IMR-90 (cell line): ENCODE results near the gene WDR46. TPM values are rescaled to one million over a fixed set of nuclear protein-coding genes. Genes with fewer than 3 reads are reported as not detected.

ENCODE experiments used
- ATAC-seq: fragments of 200-7000 bp; cut with Tn5 transposase; 2 replicates; pipeline ENCODE4 v1.9.1; 2020; ENCODE audit warnings: low read depth, mild to moderate bottlenecking, moderate library complexity
- BruUV-seq: library from RNA; stranded (reverse); fragments of 400-500 nt; replicated peaks from 2 replicates; lab custom pipeline; 2021; lab: Mats Ljungman, UMichigan
- CTCF ChIA-PET: fragments of 300-600 bp; formaldehyde crosslinking; extraction: SDS; loops from one replicate; lab custom pipeline; 2021; ENCODE audit warnings: antibody characterized with exemption; lab: Yijun Ruan, JAX
- POLR2A ChIA-PET: fragments of 300-600 bp; sonication (Branson Sonifier 250); formaldehyde crosslinking; loops from one replicate; lab custom pipeline; 2022; ENCODE audit warnings: antibody characterized with exemption; ENCODE audit not compliant: unreplicated experiment; lab: Charles Lee
- DNase-seq: peaks from one replicate; pipeline ENCODE4 v3.0.0; 2013
- H2AFZ ChIP-seq: replicated peaks from 2 replicates; pipeline ENCODE3; 2013; ENCODE audit warnings: low read length, mild to moderate bottlenecking; ENCODE audit not compliant: poor library complexity
- H2AK5ac ChIP-seq: 2 replicates; pipeline ENCODE4 v1.6.1; 2013; ENCODE audit warnings: low read depth, low read length, inconsistent platforms
- H2AK9ac ChIP-seq: replicated peaks from 2 replicates; pipeline ENCODE3; 2013; ENCODE audit warnings: mild to moderate bottlenecking, low read depth, low read length, moderate library complexity; ENCODE audit not compliant: poor library complexity
- H2BK120ac ChIP-seq: 2 replicates; pipeline ENCODE4 v1.6.1; 2013; ENCODE audit warnings: low read depth, low read length, inconsistent platforms
- H2BK15ac ChIP-seq: 3 replicates; pipeline ENCODE4 v1.6.1; 2013; ENCODE audit warnings: low read depth, low read length, inconsistent platforms
- H2BK20ac ChIP-seq: 2 replicates; pipeline ENCODE4 v1.6.1; 2013; ENCODE audit warnings: low read depth, mild to moderate bottlenecking, inconsistent platforms, low read length, moderate library complexity
- H2BK5ac ChIP-seq: 2 replicates; pipeline ENCODE4 v1.6.1; 2013; ENCODE audit warnings: mild to moderate bottlenecking, low read depth, low read length, inconsistent platforms; ENCODE audit not compliant: poor library complexity, severe bottlenecking
- H3K14ac ChIP-seq: replicated peaks from 2 replicates; pipeline ENCODE4 v1.6.1; 2013; ENCODE audit warnings: low read depth, low read length, inconsistent platforms
- H3K18ac ChIP-seq: 2 replicates; pipeline ENCODE4 v1.6.1; 2013; ENCODE audit warnings: low read depth, low read length, control low read depth
- H3K23ac ChIP-seq: 2 replicates; pipeline ENCODE4 v1.6.1; 2013; ENCODE audit warnings: low read depth, low read length, inconsistent platforms
- H3K27ac ChIP-seq: 2 replicates; pipeline ENCODE4 v1.5.1; 2013; ENCODE audit warnings: mild to moderate bottlenecking, control low read depth, low read length; ENCODE audit not compliant: insufficient read depth
- H3K27me3 ChIP-seq: 2 replicates; pipeline ENCODE4 v1.6.1; 2013; ENCODE audit warnings: low read length; ENCODE audit not compliant: control insufficient read depth, insufficient read depth
- H3K36me3 ChIP-seq: 2 replicates; pipeline ENCODE4 v1.6.1; 2013; ENCODE audit warnings: low read length, mixed read lengths; ENCODE audit not compliant: control insufficient read depth, insufficient read depth
- H3K4ac ChIP-seq: 2 replicates; pipeline ENCODE4 v1.6.1; 2013; ENCODE audit warnings: low read depth, low read length, inconsistent platforms
- H3K4me1 ChIP-seq: 2 replicates; pipeline ENCODE4 v1.6.1; 2013; ENCODE audit warnings: low read length, mixed read lengths; ENCODE audit not compliant: control insufficient read depth, insufficient read depth
- H3K4me2 ChIP-seq: 2 replicates; pipeline ENCODE4 v1.6.1; 2013; ENCODE audit warnings: low read depth, mild to moderate bottlenecking, control low read depth, low read length, moderate library complexity
- H3K4me3 ChIP-seq: 2 replicates; pipeline ENCODE4 v1.5.1; 2013; ENCODE audit warnings: low read depth, mild to moderate bottlenecking, control low read depth, low read length, moderate library complexity; ENCODE audit not compliant: insufficient read depth
- H3K56ac ChIP-seq: 2 replicates; pipeline ENCODE4 v1.6.1; 2013; ENCODE audit warnings: low read length, inconsistent platforms; ENCODE audit not compliant: insufficient read depth; ENCODE audit errors: extremely low read depth
- H3K79me1 ChIP-seq, 2 experiments: 2 replicates each; pipeline ENCODE4 v1.6.1; 2013; ENCODE audit warnings: low read length in 2 of 2, inconsistent platforms in 1 of 2, low read depth in 1 of 2
- H3K9ac ChIP-seq: 2 replicates; pipeline ENCODE4 v1.6.1; 2013; ENCODE audit warnings: low read depth, low read length, control low read depth
- H3K9me1 ChIP-seq: 2 replicates; pipeline ENCODE4 v1.6.1; 2013; ENCODE audit warnings: low read length, inconsistent platforms; ENCODE audit not compliant: insufficient read depth
- H3K9me3 ChIP-seq: 2 replicates; pipeline ENCODE4 v1.6.1; 2013; ENCODE audit warnings: low read length; ENCODE audit not compliant: control insufficient read depth, insufficient read depth
- H4K20me1 ChIP-seq: 2 replicates; pipeline ENCODE4 v1.6.1; 2013; ENCODE audit warnings: low read length, inconsistent platforms; ENCODE audit not compliant: insufficient read depth
- H4K5ac ChIP-seq: 2 replicates; pipeline ENCODE4 v1.6.1; 2013; ENCODE audit warnings: mild to moderate bottlenecking, low read depth, low read length, control low read depth
- H4K8ac ChIP-seq, 2 experiments: 2 replicates each; pipeline ENCODE4 v1.6.1; 2013; ENCODE audit warnings: low read depth in 2 of 2, low read length in 2 of 2, control low read depth in 1 of 2, inconsistent platforms in 1 of 2
- H4K91ac ChIP-seq: 2 replicates; pipeline ENCODE4 v1.6.1; 2013; ENCODE audit warnings: low read depth, low read length, inconsistent platforms; ENCODE audit not compliant: insufficient read depth
- CHD1 ChIP-seq: IDR thresholded peaks from 2 replicates; pipeline ENCODE4 v1.6.1; 2012; ENCODE audit warnings: low read depth, low read length, improper control_type of control experiment
- RCOR1 ChIP-seq: IDR thresholded peaks from 2 replicates; pipeline ENCODE4 v1.6.1; 2012; ENCODE audit warnings: mild to moderate bottlenecking, low read length, improper control_type of control experiment; ENCODE audit not compliant: insufficient replicate concordance
- USF2 ChIP-seq: fragments of 150-350 bp; IDR thresholded peaks from 2 replicates; pipeline ENCODE4 v1.6.1; 2017; ENCODE audit warnings: mild to moderate bottlenecking, antibody characterized with exemption, low read length, low read depth
- WGBS, 2 experiments: methylation state at CpG; one replicate each; pipeline versions ENCODE4 v1.1.5 to v1.1.7; 2013; ENCODE audit warnings: missing lambda C conversion rate in 2 of 2; ENCODE audit not compliant: insufficient read length in 1 of 2; ENCODE audit errors: extremely low coverage in 2 of 2; 5-methylcytosine and 5-hydroxymethylcytosine counted together
- dilution Hi-C: fragments of 300-500 bp; cut with HindIII; formaldehyde crosslinking; loops from one replicate; pipeline ENCODE4 v1.14.3; 2018; ENCODE audit warnings: low sequenced_read_pairs; ENCODE audit not compliant: unreplicated experiment
- in situ Hi-C: fragments of 300-500 bp; cut with MboI; formaldehyde crosslinking; loops from 3 replicates; pipeline ENCODE4 v1.14.3; 2019; ENCODE audit warnings: low sequenced_read_pairs, inconsistent platforms, mixed read lengths
- intact Hi-C: fragments of 100-400 bp; cut with micrococcal nuclease; formaldehyde crosslinking; loops from 2 replicates; pipeline ENCODE4 v1.10.0; 2022
- polyA plus RNA-seq, 3 experiments: library from polyadenylated mRNA; depleted of rRNA; stranded (reverse); fragments of >200 nt; gene quantifications; 2 replicates each; pipeline ENCODE4 v1.2.3, GENCODE V29; 2012; ENCODE audit warnings: low replicate concordance in 1 of 3
- total RNA-seq: library from RNA; depleted of rRNA; stranded (reverse); fragments of >200 nt; gene quantifications from 2 replicates; pipeline ENCODE4 v1.2.3, GENCODE V29; 2012

Gene WDR46
- total and polyA plus RNA-seq, 2 of the 4 experiments (the other 2 are of a cell fraction), result 73.8 to 81.6 TPM

GRCh38 chr6:33290459-33290858, 1.4 kb upstream of the WDR46 start:
- ATAC-seq (no peak), DNase-seq (no peak)
- WGBS, 2 experiments, result 91% methylated on average over 4 of the region's 7 CpGs; no CpG with 5 or more reads in 1 of the 2 experiments
- H3K9me1 ChIP-seq, result peaks cover 3% of the 10 kb centered on the region; the same call in 1 of the 2 replicates
- peak overlapping the region; percentile 91 for H2AK9ac ChIP-seq
- H2BK20ac ChIP-seq, result no peak overlapping the region
- ChIA-PET POLR2A (no interaction called here), CTCF (no interaction called here)
- peaks cover 36% of the 10 kb centered on the region for H3K36me3 ChIP-seq
- no peak overlapping the region for H4K91ac ChIP-seq
- BruUV-seq, result no TSS peak
- H2AFZ ChIP-seq, result no peak overlapping the region
- H2BK120ac ChIP-seq, result no peak overlapping the region
- in situ Hi-C loops, result no loop called here
- no peak overlapping the region for H3K4ac ChIP-seq
- H4K20me1 ChIP-seq, result no peaks in the 10 kb centered on the region
- no peak overlapping the region for H3K23ac ChIP-seq
- peak overlapping the region; percentile 53 to 94; a peak in 2 of 4 replicates for H4K8ac ChIP-seq
- no peak overlapping the region for H3K18ac ChIP-seq
- no peak overlapping the region for H3K14ac ChIP-seq
- H3K4me2 ChIP-seq, result peak overlapping the region; percentile 97; the same call in 1 of the 2 replicates
- no peak overlapping the region for H3K27ac ChIP-seq
- intact Hi-C loops, result no loop called here
- no peak overlapping the region for H3K4me3 ChIP-seq
- no peak overlapping the region for H2AK5ac ChIP-seq
- peaks cover 27 to 53% of the 10 kb centered on the region in 2 experiments for H3K79me1 ChIP-seq
- no peak overlapping the region for H2BK5ac ChIP-seq
- dilution Hi-C loops, result no loop called here
- H3K4me1 ChIP-seq, result peaks cover 7% of the 10 kb centered on the region
- TF ChIP-seq USF2, result no peak
- TF ChIP-seq RCOR1, result no peak
- no peak for TF ChIP-seq CHD1
- no peak overlapping the region for H2BK15ac ChIP-seq
- no peaks in the 10 kb centered on the region for H3K27me3 ChIP-seq
- H4K5ac ChIP-seq, result no peak overlapping the region
- H3K56ac ChIP-seq, result no peak overlapping the region
- H3K9ac ChIP-seq, result no peak overlapping the region
- no peaks in the 10 kb centered on the region for H3K9me3 ChIP-seq
